K562 (cell line): ENCODE measurements around the gene KLHDC7B. TPM values are rescaled to one million over a fixed set of nuclear protein-coding genes. Genes with fewer than 3 reads are reported as not detected.

Experiments
- CHD1 ChIP-seq: fragments of 200-600 bp; sonication (generic); IDR thresholded peaks from one replicate; pipeline ENCODE4 v1.6.1; 2012; ENCODE audit warnings: mild to moderate bottlenecking, moderate library complexity, low read length, inconsistent platforms
- CREM ChIP-seq: IDR thresholded peaks from 2 replicates; pipeline ENCODE4 v1.6.1; 2014; ENCODE audit warnings: antibody characterized with exemption, low read depth
- CXXC5 ChIP-seq: fragments of 250-450 bp; sonication (Bioruptor Pico); IDR thresholded peaks from 2 replicates; pipeline ENCODE4 v1.8.0; 2022; ENCODE audit warnings: inconsistent platforms, mild to moderate bottlenecking, moderate library complexity
- IFI16 ChIP-seq: fragments of 250-450 bp; sonication (Bioruptor Pico); IDR thresholded peaks from 2 replicates; pipeline ENCODE4 v2.1.2; 2022; ENCODE audit warnings: mild to moderate bottlenecking, inconsistent platforms
- KDM2B ChIP-seq: fragments of 250-450 bp; sonication (Bioruptor Pico); IDR thresholded peaks from 2 replicates; pipeline ENCODE4 v1.8.0; 2021; ENCODE audit warnings: mild to moderate bottlenecking, moderate library complexity
- MEF2D ChIP-seq: conservative IDR thresholded peaks from 2 replicates; pipeline ENCODE4 v1.6.1; 2016; ENCODE audit warnings: low read depth, missing genetic modification characterization, missing compliant biosample characterization
- PHF20 ChIP-seq: fragments of 450-650 bp; IDR thresholded peaks from 2 replicates; pipeline ENCODE4 v1.6.1; 2018; ENCODE audit not compliant: partially characterized antibody
- PHF8 ChIP-seq: fragments of 200-600 bp; sonication (generic); IDR thresholded peaks from 2 replicates; pipeline ENCODE4 v1.6.1; 2012; ENCODE audit warnings: mixed run types, mild to moderate bottlenecking, inconsistent platforms, low read length, moderate library complexity, borderline replicate concordance
- POLR2B ChIP-seq: fragments of 450-650 bp; IDR thresholded peaks from 2 replicates; pipeline ENCODE4 v1.6.1; 2018; ENCODE audit warnings: low read depth; ENCODE audit not compliant: partially characterized antibody
- PRMT5 ChIP-seq: sonication (generic); formaldehyde crosslinking; IDR thresholded peaks from 2 replicates; pipeline ENCODE4 v1.5.0; 2020; ENCODE audit warnings: missing genetic modification reagents
- SUPT5H ChIP-seq: fragments of 450-650 bp; IDR thresholded peaks from 2 replicates; pipeline ENCODE4 v1.6.1; 2016
- YY1 ChIP-seq, 3 experiments: IDR thresholded peaks; 2 replicates each; pipeline ENCODE4 v1.6.1; 2011; ENCODE audit warnings: low read length in 2 of 3, mild to moderate bottlenecking in 2 of 3, moderate library complexity in 2 of 3, borderline replicate concordance in 1 of 3, control low read depth in 1 of 3, low read depth in 1 of 3; ENCODE audit not compliant: insufficient read depth in 3 of 3, insufficient replicate concordance in 2 of 3, control insufficient read depth in 1 of 3, insufficient read length in 1 of 3; ENCODE audit errors: extremely low read depth in 1 of 3
- ZSCAN32 ChIP-seq: fragments of 450-650 bp; formaldehyde crosslinking; IDR thresholded peaks from 2 replicates; pipeline ENCODE4 v1.4.0; 2020; ENCODE audit warnings: mild to moderate bottlenecking, moderate library complexity
- polyA plus RNA-seq, 8 experiments: library from polyadenylated mRNA; depleted of rRNA in 4 of 8; stranded (reverse) in 5 of 8; unstranded in 3 of 8; fragments of >200 nt; fragmentation: Nextera tagmentation in 2 of 8; fragmentation: Illumina TruSeq in 1 of 8; extraction: Ambion mirVana in 2 of 8; extraction: Trizol in 1 of 8; gene quantifications; 2 replicates each; pipeline versions ENCODE4 v1.2.1 to v1.2.3, GENCODE V29; 2011 to 2014; ENCODE audit warnings: inconsistent platforms in 1 of 8, missing spikeins in 1 of 8
- total RNA-seq, 7 experiments: library from RNA; depleted of rRNA in 6 of 7; stranded (reverse); fragments of >200 nt in 6 of 7; fragmentation: Illumina TruSeq in 2 of 7; extraction: Trizol in 2 of 7; gene quantifications; 2 replicates each; pipeline versions ENCODE4 v1.2.1 to v1.2.3, GENCODE V29; 2011 to 2021; ENCODE audit warnings: low replicate concordance in 1 of 7

The KLHDC7B gene
- total and polyA plus RNA-seq, 9 of the 15 experiments (the other 6 are each of a cell fraction or from before 2014, with no cell fraction given) = 0.04 to 0.22 (median 0.05) TPM; not detected in 4

GRCh38 chr22:50507421-50507990 is 38.2 kb upstream of the KLHDC7B start, which contains the start of gene LMF2 (continued):
- TF ChIP-seq ZSCAN32 (CRISPR knock-in tag) = no peak
- peak; percentile 70; the same call in 1 of the 2 replicates for TF ChIP-seq PHF8
- peak; percentile 33; the same call in 1 of the 2 replicates for TF ChIP-seq CREM
- TF ChIP-seq PRMT5 = no peak
- TF ChIP-seq POLR2B = peak; percentile 50
- no peak for TF ChIP-seq CHD1
- TF ChIP-seq YY1 (IDR thresholded peaks at IDR 0.05; ENCODE audit: borderline replicate concordance in 1 of 3, control insufficient read depth in 1 of 3, extremely low read depth in 1 of 3, insufficient read depth in 3 of 3, insufficient read length in 1 of 3, insufficient replicate concordance in 2 of 3, low read depth in 1 of 3, low read length in 2 of 3) = peak in 2 of 3 experiments; percentile 68 to 72
- 0 out of 2 replicates have a peak, but pooled peaks have one; percentile 22 for TF ChIP-seq KDM2B (CRISPR knock-in tag)
- no peak for TF ChIP-seq MEF2D (tag)
- peak; percentile 32 for TF ChIP-seq CXXC5 (CRISPR knock-in tag)
- TF ChIP-seq IFI16 (CRISPR knock-in tag) = no peak
- peak; percentile 41 for TF ChIP-seq SUPT5H
- peak; percentile 58 for TF ChIP-seq PHF20
